Bone marrow (tissue), 2 donors: ENCODE results near the gene GNB5.
"Not testable (repeated sequence)": the region's sequence is repeated elsewhere in the genome, so short reads cannot be mapped to it uniquely, and the experiment has no call there.

Source experiments
- DNase-seq, 2 donors: peaks; one replicate each; lab custom pipeline; 2025; lab: John Stamatoyannopoulos, UW

GNB5 gene

DNA sequence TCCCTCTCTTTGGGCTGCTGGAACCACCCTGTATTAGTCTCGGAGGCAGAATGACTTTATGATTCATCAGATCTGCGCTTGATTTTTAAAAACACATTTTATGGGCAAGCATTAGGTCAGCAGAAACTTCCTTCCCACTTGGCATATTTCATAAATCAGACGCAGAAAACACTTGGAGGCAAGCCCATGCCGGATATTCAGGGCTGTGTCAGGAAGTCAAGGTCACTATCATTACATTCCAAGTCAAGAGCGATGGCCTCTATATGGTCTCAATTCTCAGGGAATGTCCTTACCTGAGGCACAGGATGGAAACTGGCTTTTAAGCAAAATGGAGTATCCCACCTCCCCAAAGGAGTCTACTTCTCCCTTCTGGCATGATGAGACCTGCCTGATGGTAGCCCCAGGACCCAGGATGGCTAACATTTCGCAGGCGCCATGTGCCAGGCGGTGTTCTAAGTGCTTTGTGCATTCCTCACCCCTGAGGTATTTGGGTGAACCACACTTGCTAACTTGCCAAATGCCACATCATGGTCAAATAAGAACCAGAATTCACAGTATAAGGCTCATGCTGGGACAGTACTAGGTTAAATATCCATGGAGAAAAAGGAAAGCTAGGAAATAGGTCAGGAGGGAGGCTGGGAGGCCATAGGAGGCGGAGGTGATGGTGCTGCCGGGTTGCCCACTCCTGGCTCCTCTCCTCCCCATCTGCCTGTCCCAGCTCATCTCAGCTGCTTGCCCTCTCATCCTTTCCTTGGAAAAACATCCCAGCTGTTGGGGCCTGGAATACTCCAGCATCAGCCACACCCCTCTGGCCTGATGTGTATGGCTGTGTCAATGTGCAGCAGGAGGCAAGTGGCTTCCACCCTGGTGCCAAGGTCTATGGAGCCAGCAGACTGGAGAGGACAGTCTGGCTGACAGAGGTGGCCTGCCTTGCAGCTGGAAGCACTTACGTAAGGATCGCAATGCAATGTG lies 97.4 kb downstream of the GNB5 start:
- DNase-seq, result peak in 1 of 2 donors; percentile 64

DNA sequence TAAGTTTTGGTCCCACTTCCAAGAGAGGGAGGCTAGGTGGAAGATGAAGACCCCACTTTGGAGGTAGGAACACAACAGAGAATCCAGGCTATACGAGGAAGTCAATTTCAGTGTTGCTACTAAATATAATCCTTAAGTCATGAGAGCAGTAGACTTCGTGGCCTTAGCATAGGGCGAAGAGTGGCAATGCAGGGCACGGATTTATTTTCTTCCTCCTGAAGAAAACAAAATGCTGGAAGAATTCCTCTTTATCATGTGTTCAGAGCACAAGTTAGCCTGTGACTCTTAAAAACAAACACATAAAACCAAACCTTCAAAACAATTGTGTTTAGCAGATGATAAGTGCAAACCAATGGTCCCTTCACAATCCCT lies 98.0 kb downstream of the GNB5 start:
- DNase-seq, result no peak

DNA sequence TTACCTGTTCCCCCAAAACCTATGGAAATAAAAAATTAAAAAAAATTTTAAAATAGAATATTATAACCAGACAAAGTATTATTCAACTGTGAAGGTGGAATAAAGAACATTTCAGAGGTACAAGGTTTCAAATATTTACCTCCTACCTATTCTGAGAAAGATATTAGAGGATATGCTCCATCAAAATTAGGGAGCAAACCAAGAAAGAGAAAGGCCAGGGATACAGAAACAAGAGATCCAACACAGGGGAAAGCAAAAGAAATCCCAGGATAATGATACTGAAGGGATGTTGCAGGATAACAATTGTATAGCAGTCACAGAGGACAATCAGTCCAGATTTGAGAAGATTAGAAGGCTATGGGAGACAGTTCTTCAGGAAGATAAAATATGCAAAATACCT lies 101.0 kb downstream of the GNB5 start:
- no peak for DNase-seq

DNA sequence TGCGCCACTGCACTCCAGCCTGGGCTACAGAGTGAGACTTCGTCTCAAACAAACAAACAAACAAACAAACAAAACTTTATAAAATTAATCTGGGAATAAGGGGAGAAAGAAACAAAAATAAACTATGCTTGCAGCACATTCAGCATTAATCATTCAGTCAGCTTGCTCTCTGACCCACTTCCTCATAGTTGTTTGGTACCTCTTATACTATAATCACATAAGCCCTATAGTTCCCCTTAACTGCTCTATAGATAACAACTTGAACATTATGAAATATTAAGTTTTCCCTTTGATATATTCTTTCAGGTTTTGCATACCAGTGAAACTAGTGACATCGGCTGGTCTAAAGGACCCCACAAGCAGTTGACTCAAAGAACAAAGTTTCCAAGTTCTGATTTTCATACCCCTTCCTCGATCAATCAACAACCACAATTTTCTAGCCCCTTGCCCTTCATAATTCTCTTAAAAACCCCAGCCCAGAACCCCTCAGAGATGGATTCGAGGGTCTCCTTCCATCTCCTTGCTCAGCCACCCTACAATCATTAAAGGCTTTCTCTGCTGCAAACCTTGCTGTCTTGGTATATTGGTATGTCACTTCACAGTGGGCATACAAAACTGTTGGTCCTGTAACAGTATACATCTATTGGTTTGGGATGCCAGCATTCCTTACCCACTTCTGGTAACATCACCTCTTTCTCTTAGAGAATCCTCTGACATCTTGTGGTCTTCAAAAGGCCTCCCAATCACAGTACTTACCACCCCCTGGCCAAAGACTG lies 105.0 kb downstream of the GNB5 start:
- DNase-seq, result peak in 1 of 2 donors; percentile 10

DNA sequence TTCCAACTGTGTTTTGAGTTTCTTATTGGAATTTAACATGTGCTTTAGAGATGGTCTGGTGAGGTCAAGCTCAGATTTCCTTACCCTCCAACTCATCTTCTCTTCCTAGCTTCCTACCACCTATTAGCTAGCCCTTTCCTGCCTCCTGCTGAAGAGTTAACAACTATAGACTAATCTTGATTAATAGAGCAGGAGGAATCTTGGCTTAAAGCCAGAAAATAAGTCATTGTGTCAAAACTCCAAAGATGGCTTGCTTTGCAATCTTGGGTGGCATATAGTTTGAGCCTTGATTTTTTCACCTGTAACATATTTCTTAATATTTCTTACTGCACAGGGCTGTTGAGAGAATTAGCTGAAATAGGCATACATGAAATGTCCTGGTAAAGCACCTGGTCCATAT lies 105.9 kb downstream of the GNB5 start:
- no peak for DNase-seq

DNA sequence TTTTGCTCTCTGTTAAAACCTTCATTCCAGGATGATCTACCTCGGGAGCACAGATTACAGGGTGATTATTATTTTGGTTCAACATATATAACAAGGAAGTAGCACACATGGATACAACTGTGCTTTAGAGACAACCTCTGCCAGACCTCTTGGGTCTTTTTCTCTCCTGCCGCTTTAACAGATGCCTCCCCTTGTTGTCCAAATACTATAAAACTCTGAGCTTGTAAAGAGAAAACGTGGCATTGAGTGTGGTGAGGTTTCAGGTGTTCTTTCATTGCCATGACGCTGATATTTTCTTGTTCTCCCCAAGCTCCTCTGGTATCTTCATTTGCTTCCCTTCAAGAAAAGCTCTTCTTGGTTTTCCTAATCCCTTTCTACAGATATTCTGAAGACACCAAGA lies 107.6 kb downstream of the GNB5 start:
- no peak for DNase-seq

DNA sequence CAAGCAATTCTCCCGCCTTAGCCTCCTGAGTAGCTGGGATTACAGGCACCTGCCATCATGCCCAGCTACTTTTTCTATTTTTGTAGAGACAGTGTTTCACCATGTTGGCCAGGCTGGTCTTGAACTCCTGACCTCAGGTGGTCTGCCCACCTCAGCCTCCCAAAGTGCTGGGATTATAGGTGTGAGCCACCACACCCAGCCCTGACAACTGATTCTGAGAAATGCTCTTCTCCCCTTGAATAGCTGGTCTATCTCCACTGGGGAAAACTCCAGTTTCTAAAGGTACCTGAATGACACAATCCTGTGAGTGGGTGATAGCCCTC lies 108.2 kb downstream of the GNB5 start:
- DNase-seq, result not testable (repeated sequence)

DNA sequence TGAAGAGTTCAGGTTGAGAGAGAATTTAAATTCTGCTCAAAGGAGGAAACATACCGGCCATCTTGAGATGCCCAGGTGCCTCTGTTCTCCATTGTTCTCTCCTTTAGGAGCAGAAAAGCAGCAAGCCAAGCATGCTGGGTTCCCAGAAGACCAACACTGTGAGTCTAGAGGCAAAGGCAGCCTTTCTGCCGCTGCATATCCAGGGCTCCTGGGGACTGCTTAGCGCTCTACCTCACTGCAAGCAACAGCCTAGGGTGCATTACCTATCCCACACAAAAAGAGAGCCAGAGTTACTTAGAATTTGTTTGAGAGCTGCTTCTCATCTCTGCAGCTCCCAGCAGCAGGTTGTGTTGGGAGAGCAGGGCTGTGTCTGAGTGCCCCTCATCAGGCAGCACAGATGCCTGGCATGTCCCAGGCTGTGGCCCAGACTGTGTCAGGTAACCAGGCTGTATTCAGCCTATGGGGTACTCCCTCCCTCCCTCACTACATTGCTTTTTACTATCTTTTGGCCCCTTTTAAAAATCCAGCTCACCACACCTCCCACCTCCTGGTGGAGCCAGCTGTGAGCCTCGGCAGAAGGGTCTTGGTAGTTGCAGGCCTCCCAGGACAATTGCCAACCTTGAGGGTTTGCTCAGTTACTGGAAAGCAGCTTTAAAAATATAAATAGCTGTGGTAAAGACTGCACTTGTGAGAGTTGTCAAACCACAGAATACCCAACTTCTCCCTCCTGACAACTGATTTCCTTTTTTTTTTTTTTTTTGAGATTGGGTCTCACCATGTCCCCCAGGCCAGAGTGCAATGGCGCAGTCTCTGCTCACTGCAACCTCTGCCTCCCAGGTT lies 108.8 kb downstream of the GNB5 start:
- peak in 1 of 2 donors; percentile 65 for DNase-seq

DNA sequence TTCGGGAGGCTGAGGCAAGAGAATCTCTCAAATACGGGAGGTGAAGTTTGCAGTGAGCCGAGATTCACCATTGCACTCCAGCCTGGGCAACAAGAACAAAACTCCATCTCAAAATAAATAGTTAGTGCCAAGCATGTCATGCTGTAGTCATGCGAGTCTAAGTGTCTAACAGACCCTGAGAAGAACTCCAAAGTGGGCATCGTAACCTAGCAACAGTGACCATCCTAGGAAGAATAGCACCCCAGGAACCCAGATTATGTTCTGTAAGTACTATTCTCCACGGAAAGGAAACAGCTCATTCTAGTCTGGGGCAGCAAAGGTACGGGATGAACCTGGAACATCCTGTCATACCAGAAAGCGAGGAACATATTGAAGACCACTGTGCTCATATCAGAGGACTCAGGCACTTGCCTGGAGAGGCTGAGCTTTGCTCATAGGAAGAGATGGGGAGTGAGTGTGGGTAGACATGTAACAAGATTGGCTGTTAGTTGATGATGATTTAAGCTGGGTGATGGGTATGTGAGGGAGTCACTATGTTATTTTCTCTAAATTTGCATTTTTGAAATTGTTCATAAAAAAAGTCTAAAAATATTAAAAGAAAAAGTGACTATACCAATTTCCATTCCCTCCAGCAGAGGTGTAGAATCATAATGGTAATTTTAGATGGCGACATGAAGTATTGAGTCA lies 110.3 kb downstream of the GNB5 start:
- DNase-seq, result no peak

DNA sequence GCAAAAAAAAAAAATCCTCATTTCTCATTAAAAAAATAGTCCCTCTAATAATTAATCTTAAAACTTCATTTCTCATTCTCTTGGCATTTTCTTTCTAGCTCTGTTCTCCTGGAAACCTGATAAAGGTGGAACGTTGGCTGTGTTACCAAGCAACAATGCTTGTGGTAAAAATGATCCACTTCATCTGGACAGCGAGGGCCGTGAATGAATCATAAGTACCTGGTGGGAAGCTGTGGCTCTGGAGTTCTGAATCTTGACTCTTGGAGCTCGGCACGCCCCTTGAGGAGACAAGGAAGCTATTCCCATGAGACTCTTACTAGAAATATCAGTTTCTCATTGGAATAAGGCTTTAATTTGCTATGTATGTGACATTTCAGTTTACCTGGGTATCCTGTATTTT lies 111.2 kb downstream of the GNB5 start:
- DNase-seq, result no peak

DNA sequence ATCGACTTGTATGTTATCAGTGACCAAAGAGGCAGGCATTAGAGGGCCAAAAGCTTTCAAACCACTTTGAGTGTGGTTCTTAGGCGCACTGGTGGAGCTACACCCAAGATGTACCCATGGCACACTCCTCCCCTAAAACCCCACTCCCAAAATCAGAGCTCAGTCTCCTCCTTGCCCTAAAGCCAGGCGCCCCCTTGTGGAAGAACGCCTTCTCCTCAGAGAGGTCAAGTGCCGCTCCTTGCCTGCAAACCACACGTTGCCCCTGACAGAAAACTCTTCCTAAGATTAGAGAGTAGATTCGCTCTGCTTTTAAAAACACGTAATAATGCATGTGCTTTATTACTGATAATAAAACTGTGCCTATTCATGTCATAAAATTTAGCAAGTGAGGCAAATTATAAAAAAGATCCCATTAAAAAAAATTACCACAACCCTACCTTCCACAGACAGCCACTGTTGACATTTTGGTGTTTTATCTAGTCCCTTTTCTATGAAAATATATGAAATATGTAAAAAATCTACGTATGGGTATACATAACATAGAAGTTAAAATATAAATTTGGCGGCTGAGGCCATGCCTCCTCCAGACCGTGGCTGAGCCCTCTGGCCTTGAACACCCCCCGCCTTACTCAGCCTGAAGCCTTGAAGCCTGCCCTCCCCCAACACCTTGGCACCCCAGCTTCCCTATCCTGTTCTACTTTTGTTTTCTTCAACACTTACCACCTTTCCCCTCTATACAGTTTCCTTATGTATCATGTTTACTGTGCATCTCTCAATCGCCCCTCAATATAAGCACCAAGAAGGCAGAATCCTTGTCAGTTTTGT lies 112.1 kb downstream of the GNB5 start:
- peak; percentile 32 to 47 for DNase-seq

DNA sequence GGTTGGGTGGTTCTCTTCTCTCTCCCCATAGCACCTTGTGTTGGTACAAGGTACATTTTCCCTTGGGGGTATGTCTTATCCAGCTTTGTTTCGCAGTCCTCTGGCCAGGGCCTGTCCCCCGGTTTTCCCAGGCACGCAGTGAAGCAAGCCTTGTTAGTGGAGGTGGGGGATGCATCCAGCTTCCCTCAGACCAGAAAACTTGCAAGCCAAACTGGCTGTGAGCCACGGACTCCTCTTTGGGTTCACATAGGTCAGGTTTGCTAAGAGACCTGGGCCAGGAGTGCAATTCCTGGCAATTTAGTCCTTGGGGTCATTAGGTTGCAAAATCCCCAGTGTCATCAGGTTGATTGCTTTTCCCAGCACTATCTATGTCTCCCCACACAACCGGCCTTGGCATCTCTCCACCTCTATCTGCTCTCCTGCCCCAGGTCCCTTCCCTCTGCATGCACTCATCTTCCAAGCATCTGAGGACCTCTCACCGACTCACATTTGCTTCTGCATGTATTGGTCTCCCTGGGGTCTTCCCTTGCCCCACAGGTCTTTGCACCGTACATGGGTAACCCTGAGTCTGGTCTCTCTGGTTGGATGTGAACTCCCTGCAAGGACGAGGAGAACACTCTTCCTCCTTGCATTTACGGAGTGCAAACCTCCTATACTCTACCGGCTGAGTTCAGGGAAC lies 112.9 kb downstream of the GNB5 start:
- DNase-seq, result no peak

DNA sequence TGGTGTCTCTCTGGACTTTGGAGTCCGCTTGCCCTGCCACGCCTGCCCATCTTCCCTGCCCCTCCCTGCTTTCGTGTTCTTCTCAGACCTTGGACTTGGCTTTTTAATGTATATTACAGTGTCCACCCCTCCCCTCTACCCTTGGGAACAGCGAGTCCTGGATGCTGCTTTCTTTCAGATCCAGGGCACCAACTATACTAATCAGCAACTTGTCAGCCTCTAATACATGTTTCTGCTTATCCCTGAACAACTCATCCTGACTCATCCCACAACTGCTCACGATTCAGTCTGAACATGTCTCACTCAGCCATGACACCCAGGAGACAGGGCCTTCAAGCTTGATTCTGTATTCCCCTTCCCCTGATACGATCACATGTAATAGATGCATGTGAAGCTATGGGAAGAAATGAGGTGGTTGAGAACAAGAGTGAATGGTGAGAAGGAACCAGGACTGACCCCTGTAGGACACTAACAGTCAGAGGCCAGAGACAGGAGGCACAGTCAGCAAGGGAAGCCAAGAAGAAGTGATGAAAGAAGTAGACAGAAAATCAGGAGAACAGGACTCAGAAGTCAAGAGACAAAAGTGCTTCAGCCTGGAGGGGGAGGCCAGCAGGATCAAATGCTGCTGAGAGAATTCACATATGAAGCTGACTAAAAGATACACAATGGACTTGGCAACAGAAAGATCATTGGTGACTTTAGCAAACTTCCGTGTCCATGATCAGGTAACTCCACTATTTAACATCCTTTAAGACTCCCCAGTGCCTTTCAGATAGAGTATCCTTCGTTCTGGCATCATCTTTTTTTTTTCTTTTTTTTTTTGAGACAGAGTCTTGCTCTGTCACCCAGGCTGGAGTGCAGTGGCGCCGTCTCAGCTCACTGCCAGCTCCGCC lies 114.1 kb downstream of the GNB5 start:
- no peak for DNase-seq

DNA sequence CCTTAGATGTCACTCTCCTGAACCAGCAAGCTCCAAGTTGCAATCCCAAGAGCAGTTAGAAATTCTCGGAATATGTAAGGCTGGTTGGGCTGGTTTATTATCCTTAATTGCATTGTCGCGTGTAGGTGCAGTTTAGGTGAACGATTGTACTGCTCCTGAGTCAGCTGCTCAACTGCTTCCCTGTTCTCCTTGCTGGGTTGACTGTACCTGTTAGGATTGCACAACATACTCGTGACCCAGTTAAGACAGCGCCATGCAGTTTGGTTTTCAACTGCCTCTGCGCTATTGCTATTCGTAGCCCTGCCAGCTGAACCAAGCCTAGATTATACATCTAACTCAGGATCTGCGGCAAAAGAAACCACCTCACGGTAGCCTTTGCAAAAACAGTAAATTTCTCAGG lies 119.6 kb downstream of the GNB5 start:
- DNase-seq, result no peak

DNA sequence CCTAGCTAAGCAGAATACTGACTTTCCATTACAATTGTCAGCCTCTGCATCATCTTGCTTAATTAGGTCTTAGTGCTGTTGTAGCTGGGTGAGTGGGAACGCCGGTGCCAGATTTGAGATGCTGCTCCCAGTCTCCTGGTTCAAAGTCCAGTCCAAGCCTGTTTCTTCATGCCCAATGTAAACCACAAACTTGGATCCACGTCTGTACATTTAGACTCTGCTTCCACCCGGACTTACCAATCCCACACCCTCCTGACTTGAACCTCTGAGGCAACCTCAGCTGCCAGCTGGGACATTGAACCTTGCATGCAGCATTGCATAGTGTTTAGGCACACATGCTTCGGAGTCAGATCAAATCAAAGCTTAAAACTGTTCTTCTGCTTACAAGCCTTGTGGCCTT lies 121.6 kb downstream of the GNB5 start:
- no peak for DNase-seq

DNA sequence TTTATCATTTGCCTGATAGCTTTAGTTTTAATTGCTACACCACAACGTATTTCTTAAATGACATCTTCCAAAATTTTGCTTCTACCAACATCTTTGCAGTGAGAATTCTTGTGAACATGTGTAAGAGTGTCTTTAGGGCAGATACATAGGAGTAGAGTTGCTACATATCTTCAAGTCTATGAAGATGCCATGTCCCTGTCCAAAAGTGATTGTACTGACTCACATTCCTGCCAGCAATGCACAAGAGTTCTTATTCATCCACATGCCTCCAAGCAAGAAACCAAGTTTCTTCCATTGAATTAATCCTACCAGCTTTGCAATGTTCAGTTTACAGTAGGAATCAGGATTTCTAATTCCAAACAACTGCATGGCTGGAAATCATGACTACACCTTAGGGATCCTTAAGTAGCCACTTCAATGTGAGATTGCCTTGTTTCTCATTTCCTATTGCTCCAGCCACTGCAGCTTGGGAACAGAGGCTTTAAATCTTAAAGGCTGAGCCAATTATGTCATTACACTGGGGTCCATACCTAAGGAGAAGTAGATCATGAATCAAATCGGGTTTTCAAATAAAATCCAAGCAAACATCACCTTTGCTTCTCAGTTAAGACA lies 123.1 kb downstream of the GNB5 start:
- DNase-seq, result no peak

DNA sequence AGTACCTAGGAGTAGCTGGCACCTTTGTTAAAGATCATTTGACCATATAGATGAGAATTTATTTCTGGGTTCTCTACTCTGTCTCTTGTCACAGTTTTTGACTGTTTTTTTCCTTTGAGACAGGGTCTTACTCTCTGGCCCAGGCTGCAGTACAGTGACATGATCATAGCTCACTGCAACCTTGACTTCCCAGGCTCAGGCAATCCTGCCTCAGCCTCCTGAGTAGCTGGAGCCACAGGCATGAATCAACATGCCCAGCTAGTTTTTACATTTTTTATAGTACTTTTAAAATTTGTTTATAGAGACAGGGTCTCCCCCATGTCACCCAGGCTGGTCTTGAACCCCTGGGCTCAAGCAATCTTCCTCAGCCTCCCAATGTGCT lies 123.7 kb downstream of the GNB5 start:
- DNase-seq, result no peak

DNA sequence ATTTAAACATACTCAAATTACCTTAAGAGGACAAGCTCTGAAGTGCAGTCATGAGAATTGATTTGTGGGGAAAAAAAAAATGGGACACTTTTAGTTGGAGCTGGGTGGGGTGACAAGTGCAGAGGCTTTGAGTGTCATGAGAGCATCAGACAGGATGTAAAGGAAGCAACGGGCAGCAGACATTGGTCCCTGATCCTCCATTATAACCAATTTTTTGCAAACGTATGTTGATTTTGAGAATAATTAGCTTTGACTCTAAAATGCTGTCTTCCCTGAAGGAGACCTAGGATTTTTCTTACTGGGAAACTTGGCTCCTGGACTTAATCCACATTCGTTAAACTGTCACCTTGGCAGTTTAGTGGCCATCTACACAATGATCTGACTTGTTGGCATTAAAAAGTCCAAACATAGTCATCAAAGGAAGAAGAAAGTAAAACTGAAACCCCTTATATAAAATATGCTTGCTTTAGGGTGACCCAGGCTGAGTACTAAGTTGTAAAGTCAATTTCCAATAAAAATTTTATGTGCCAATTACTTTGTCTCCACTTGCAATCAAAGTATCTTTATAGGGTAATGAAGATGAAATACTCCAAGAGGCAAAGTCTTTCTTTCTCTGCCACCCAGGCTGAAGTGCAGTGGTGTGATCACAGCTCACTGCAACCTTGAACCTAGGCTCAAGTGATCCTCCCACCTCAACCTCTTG lies 124.2 kb downstream of the GNB5 start:
- no peak for DNase-seq
